Left ventricle myocardium inferior (tissue), 1 donor: ENCODE results near the gene ERVFRD-1. TPM values are rescaled to one million over a fixed set of nuclear protein-coding genes. Genes with fewer than 3 reads are reported as not detected.

ENCODE experiments used
- DNase-seq: peaks from one replicate; pipeline ENCODE4 v3.0.0-alpha.2; 2020
- H3K27ac ChIP-seq: fragments of 200-600 bp; replicated peaks from 2 replicates; pipeline ENCODE4 v1.8.0; 2021
- H3K27me3 ChIP-seq: fragments of 200-600 bp; 2 replicates; pipeline ENCODE4 v1.8.0; 2021; ENCODE audit warnings: low read depth
- H3K36me3 ChIP-seq: fragments of 200-600 bp; 2 replicates; pipeline ENCODE4 v1.8.0; 2021
- H3K4me1 ChIP-seq: fragments of 200-600 bp; 2 replicates; pipeline ENCODE4 v1.8.0; 2021
- H3K4me3 ChIP-seq: fragments of 200-600 bp; 2 replicates; pipeline ENCODE4 v1.8.0; 2021; ENCODE audit warnings: mild to moderate bottlenecking, moderate library complexity
- H3K9me3 ChIP-seq: fragments of 200-600 bp; replicated peaks from 2 replicates; pipeline ENCODE4 v1.8.0; 2021
- CTCF ChIP-seq: fragments of 200-600 bp; IDR thresholded peaks from 2 replicates; pipeline ENCODE4 v1.8.0; 2021; ENCODE audit warnings: antibody characterized with exemption, mild to moderate bottlenecking, borderline replicate concordance
- intact Hi-C: fragments of 100-400 bp; cut with micrococcal nuclease; formaldehyde crosslinking; loops from one replicate; pipeline ENCODE4 v1.11.0; 2022
- total RNA-seq: library from RNA; stranded (reverse); fragmentation: NEBNext Ultra II Directional; extraction: Animal tissue kit (Norgen Biotek cat#: 25700); gene quantifications from one replicate; pipeline ENCODE4 v1.2.1, GENCODE V29; 2021
- donor health status: DM: no; HTN: yes; CAD: no; lungs with severe emphysema.

ERVFRD-1 gene
- total RNA-seq, 1 donor from 2014 or later = not detected

GRCh38 chr6:11085758-11086435, 25.6 kb downstream of the ERVFRD-1 start:
- intact Hi-C loops = no loop called here
- peaks cover 24% of the 10 kb centered on the region for H3K27me3 ChIP-seq
- no peak overlapping the region for H3K27ac ChIP-seq
- H3K4me3 ChIP-seq = no peak overlapping the region
- no peak for DNase-seq
- H3K36me3 ChIP-seq = no peaks in the 10 kb centered on the region
- H3K4me1 ChIP-seq = no peaks in the 10 kb centered on the region
- no peaks in the 10 kb centered on the region for H3K9me3 ChIP-seq
- TF ChIP-seq CTCF = no peak

- intact Hi-C loops = no loop called here
- no peak for TF ChIP-seq CTCF
- Histone ChIP-seq H3K4me1 (no peaks in the 10 kb centered on the region), H3K9me3 (no peaks in the 10 kb centered on the region), H3K36me3 (no peaks in the 10 kb centered on the region), H3K27me3 (peaks cover 24% of the 10 kb centered on the region), H3K4me3 (no peak overlapping the region), H3K27ac (no peak overlapping the region)
- no peak for DNase-seq
Observed at GRCh38 chr6:11083956-11084355, 27.6 kb downstream of the ERVFRD-1 start.

GRCh38 chr6:11083491-11083890, 28.0 kb downstream of the ERVFRD-1 start:
- no peaks in the 10 kb centered on the region for H3K9me3 ChIP-seq
- no peak overlapping the region for H3K27ac ChIP-seq
- no peak for DNase-seq
- peaks cover 24% of the 10 kb centered on the region for H3K27me3 ChIP-seq
- no peak for TF ChIP-seq CTCF
- H3K4me1 ChIP-seq = no peaks in the 10 kb centered on the region
- H3K36me3 ChIP-seq = no peaks in the 10 kb centered on the region
- H3K4me3 ChIP-seq = no peak overlapping the region
- intact Hi-C loops = no loop called here

DNA sequence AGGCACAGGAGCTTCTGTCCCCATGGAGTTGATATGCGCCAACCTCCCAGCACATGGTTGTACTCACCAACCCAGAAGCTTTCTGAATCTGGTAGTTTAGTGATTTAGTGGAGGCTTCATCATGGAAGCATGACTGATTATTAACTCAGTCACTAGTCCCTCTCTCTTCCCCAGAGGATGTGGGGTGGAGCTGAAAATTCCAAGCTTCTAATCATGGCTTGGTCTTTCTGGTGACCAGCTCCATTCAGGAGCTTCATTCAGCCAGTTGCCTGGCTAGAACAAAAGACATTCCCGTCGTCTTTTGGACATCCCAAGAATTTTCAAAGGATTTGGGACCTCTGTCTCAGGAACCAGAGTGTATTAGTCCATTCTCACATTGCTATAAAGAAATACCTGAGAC, 31.2 kb downstream of the ERVFRD-1 start:
- H3K4me1 ChIP-seq = no peaks in the 10 kb centered on the region
- peaks cover 11% of the 10 kb centered on the region for H3K27me3 ChIP-seq
- no peak overlapping the region for H3K27ac ChIP-seq
- no peaks in the 10 kb centered on the region for H3K36me3 ChIP-seq
- no peak for DNase-seq
- H3K4me3 ChIP-seq = no peak overlapping the region
- TF ChIP-seq CTCF = no peak
- intact Hi-C loops = no loop called here
- no peaks in the 10 kb centered on the region for H3K9me3 ChIP-seq

DNA sequence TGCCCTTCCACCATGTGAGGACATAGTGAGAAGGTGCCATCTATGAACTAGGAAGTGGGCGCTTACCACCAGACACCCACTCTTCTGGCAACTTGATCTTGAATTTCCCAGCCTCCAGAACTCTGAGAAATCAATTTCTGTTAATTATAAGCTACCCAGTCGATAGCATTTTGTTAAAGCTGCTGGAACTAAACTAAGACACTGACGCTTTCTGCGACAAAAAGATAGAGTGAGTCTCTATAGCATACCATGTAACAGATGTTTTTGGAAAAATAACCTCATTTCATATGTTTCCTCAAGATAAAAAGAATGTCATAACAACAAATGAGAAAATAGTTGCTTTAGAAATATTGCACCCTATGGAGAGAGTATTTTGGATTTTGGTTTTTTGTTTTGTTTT, 33.3 kb downstream of the ERVFRD-1 start:
- Histone ChIP-seq H3K9me3 (no peaks in the 10 kb centered on the region), H3K27me3 (no peaks in the 10 kb centered on the region), H3K4me1 (no peaks in the 10 kb centered on the region), H3K27ac (no peak overlapping the region), H3K4me3 (no peak overlapping the region), H3K36me3 (no peaks in the 10 kb centered on the region)
- intact Hi-C loops = no loop called here
- no peak for DNase-seq
- TF ChIP-seq CTCF = no peak
